Measurements from ENCODE around the gene SIAE. TPM values are rescaled to one million over a fixed set of nuclear protein-coding genes. Genes with fewer than 3 reads are reported as not detected.

The SIAE gene
- polyA plus RNA-seq, 3 donors: 6.7 to 8.9 (median 7.8) TPM

- H3K36me3 Mint-ChIP-seq: peaks cover 13 to 16% of the 10 kb centered on the region in 2 donors
- Histone ChIP-seq H2AFZ (ENCODE audit: insufficient read depth, low read depth, low read length, poor library complexity, severe bottlenecking) (no peak overlapping the region), H3K27me3 (ENCODE audit: control insufficient read depth in 2 of 2, insufficient read depth in 2 of 2, low read length in 2 of 2) (no peaks in the 10 kb centered on the region), H3K36me3 (replicated peaks in 1 of 2; ENCODE audit: control insufficient read depth in 1 of 2, insufficient read depth in 2 of 2, low read length in 2 of 2) (peaks cover 5 to 19% of the 10 kb centered on the region in 2 donors), H3K4me1 (ENCODE audit: control insufficient read depth in 1 of 2, insufficient read depth in 2 of 2, low read length in 2 of 2) (peaks cover 5 to 8% of the 10 kb centered on the region in 2 donors), H3K4me2 (replicated peaks; ENCODE audit: extremely low read depth, low read length, poor library complexity, severe bottlenecking) (no peak overlapping the region), H3K27ac (ENCODE audit: low read depth in 1 of 2, low read length in 2 of 2) (no peak overlapping the region), H3K9me3 (replicated peaks in 1 of 2; ENCODE audit: control insufficient read depth in 1 of 2, insufficient read depth in 1 of 2, low read length in 2 of 2) (peaks cover 0 to 3% of the 10 kb centered on the region in 2 donors), H4K20me1 (ENCODE audit: insufficient read depth, low read length) (no peaks in the 10 kb centered on the region), H3K9ac (ENCODE audit: insufficient read depth, low read length, poor library complexity, severe bottlenecking) (no peak overlapping the region), H3K79me2 (ENCODE audit: insufficient read depth, low read length) (no peaks in the 10 kb centered on the region), H3K4me3 (replicated peaks in 1 of 3; ENCODE audit: low read depth in 2 of 3, low read length in 3 of 3) (no peak overlapping the region)
- H3K4me1 Mint-ChIP-seq: peaks cover 6% of the 10 kb centered on the region
- no peak for DNase-seq
- no peak overlapping the region for H3K4me3 Mint-ChIP-seq
- intact Hi-C loops (cut with micrococcal nuclease): no loop called here
- WGBS (ENCODE audit: insufficient coverage): 100% methylated on average over 1 of the region's 3 CpGs
- H3K9me3 Mint-ChIP-seq: peaks cover 0 to 7% (median 2%) of the 10 kb centered on the region in 7 donors
- no peak for TF ChIP-seq CTCF (IDR thresholded peaks at IDR 0.05)
- H3K27ac Mint-ChIP-seq: no peak overlapping the region
- peaks cover 0 to 2% (median 0%) of the 10 kb centered on the region in 3 donors for H3K27me3 Mint-ChIP-seq (ENCODE audit: low read depth in 3 of 3)
Measured at GRCh38 chr11:124642628-124643027, 30.9 kb downstream of the SIAE start.

- H3K4me3 ChIP-seq (replicated peaks in 1 of 3; ENCODE audit: low read depth in 2 of 3, low read length in 3 of 3): no peak overlapping the region
- no peak for TF ChIP-seq CTCF (IDR thresholded peaks at IDR 0.05)
- no peaks in the 10 kb centered on the region for H4K20me1 ChIP-seq (ENCODE audit: insufficient read depth, low read length)
- Mint-ChIP-seq H3K4me1 (peaks cover 6% of the 10 kb centered on the region), H3K4me3 (no peak overlapping the region), H3K9me3 (peaks cover 0 to 7% (median 2%) of the 10 kb centered on the region in 7 donors), H3K36me3 (peaks cover 31 to 35% of the 10 kb centered on the region in 2 donors), H3K27ac (no peak overlapping the region), H3K27me3 (ENCODE audit: low read depth in 3 of 3) (peaks cover 0 to 2% (median 0%) of the 10 kb centered on the region in 3 donors)
- no peaks in the 10 kb centered on the region for H3K27me3 ChIP-seq (ENCODE audit: control insufficient read depth in 2 of 2, insufficient read depth in 2 of 2, low read length in 2 of 2)
- 100% methylated on average over 1 of the region's 5 CpGs for WGBS (ENCODE audit: insufficient coverage)
- no peak overlapping the region for H2AFZ ChIP-seq (ENCODE audit: insufficient read depth, low read depth, low read length, poor library complexity, severe bottlenecking)
- H3K79me2 ChIP-seq (ENCODE audit: insufficient read depth, low read length): no peaks in the 10 kb centered on the region
- H3K9me3 ChIP-seq (replicated peaks in 1 of 2; ENCODE audit: control insufficient read depth in 1 of 2, insufficient read depth in 1 of 2, low read length in 2 of 2): peaks cover 0 to 3% of the 10 kb centered on the region in 2 donors
- DNase-seq: no peak
- peaks cover 5 to 8% of the 10 kb centered on the region in 2 donors for H3K4me1 ChIP-seq (ENCODE audit: control insufficient read depth in 1 of 2, insufficient read depth in 2 of 2, low read length in 2 of 2)
- no peak overlapping the region for H3K4me2 ChIP-seq (replicated peaks; ENCODE audit: extremely low read depth, low read length, poor library complexity, severe bottlenecking)
- no peak overlapping the region for H3K9ac ChIP-seq (ENCODE audit: insufficient read depth, low read length, poor library complexity, severe bottlenecking)
- H3K36me3 ChIP-seq (replicated peaks in 1 of 2; ENCODE audit: control insufficient read depth in 1 of 2, insufficient read depth in 2 of 2, low read length in 2 of 2): peaks cover 24 to 38% of the 10 kb centered on the region in 2 donors
- intact Hi-C loops (cut with micrococcal nuclease): no loop called here
- H3K27ac ChIP-seq (ENCODE audit: low read depth in 1 of 2, low read length in 2 of 2): no peak overlapping the region
Measured at GRCh38 chr11:124640666-124641065, 32.9 kb downstream of the SIAE start.

Measured in CD14-positive monocyte (primary cell).